ENCODE data around the gene DPYSL3. TPM values are rescaled to one million over a fixed set of nuclear protein-coding genes. Genes with fewer than 3 reads are reported as not detected.

The DPYSL3 gene
- polyA plus RNA-seq, 1 experiment, result 139 TPM

GRCh38 chr5:147466360-147466980 is 43.4 kb downstream of the DPYSL3 start:
- ChIA-PET CTCF (interaction anchor here (0.8 to 5.2 kb wide), 5 partner anchors 12 to 278 kb away, joined by 3 to 28 read pairs (median 5); no protein-coding TSS in a partner anchor), POLR2A (no interaction called here)

DNA sequence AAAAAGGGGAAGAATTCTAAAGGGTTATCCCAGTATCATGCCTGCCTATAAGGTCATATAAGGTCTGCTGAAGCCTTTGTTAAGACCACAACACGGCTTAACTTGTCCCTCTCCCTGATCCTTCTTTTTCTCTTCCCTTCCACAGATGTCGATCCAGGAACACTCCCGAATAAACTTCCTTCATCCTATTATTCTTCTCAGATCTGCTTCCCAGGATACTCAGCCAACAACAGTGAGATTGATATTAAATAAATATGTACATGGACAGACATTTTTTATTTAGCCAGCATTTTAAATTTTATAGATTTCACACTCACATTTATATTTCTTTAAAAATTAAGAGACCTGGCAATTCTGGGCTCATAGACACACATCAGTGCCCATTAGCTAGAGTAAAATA is 44.1 kb downstream of the DPYSL3 start:
- no peak overlapping the region for H3K27ac ChIP-seq (ENCODE audit: low read depth, low read length)
- TF ChIP-seq, protein P1, sequence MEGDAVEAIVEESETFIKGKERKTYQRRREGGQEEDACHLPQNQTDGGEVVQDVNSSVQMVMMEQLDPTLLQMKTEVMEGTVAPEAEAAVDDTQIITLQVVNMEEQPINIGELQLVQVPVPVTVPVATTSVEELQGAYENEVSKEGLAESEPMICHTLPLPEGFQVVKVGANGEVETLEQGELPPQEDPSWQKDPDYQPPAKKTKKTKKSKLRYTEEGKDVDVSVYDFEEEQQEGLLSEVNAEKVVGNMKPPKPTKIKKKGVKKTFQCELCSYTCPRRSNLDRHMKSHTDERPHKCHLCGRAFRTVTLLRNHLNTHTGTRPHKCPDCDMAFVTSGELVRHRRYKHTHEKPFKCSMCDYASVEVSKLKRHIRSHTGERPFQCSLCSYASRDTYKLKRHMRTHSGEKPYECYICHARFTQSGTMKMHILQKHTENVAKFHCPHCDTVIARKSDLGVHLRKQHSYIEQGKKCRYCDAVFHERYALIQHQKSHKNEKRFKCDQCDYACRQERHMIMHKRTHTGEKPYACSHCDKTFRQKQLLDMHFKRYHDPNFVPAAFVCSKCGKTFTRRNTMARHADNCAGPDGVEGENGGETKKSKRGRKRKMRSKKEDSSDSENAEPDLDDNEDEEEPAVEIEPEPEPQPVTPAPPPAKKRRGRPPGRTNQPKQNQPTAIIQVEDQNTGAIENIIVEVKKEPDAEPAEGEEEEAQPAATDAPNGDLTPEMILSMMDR (IDR thresholded peaks at IDR 0.05; ENCODE audit: low read depth, low read length), result no peak
- POLR2A ChIA-PET, result no interaction called here
- CTCF ChIA-PET, result interaction anchor here (1.0 to 3.2 kb wide), 6 partner anchors 9 to 111 kb away, joined by 3 to 43 read pairs (median 16); no protein-coding TSS in a partner anchor
- H3K27me3 ChIP-seq (ENCODE audit: control insufficient read depth, insufficient read depth, low read length), result no peaks in the 10 kb centered on the region
- DNase-seq (ENCODE audit: low read depth, low spot score), result no peak
- H3K4me3 ChIP-seq (ENCODE audit: low read depth, low read length), result no peak overlapping the region
- H3K9me3 ChIP-seq (ENCODE audit: control insufficient read depth, insufficient read depth, low read length), result no peaks in the 10 kb centered on the region; the same call in 1 of the 2 replicates

More at GRCh38 chr5:147466360-147466980, 43.4 kb downstream of the DPYSL3 start:
- TF ChIP-seq, protein P1 (IDR thresholded peaks at IDR 0.05; ENCODE audit: low read depth, low read length), result no peak
- Histone ChIP-seq H3K4me3 (ENCODE audit: low read depth, low read length) (no peak overlapping the region), H3K9me3 (ENCODE audit: control insufficient read depth, insufficient read depth, low read length) (no peaks in the 10 kb centered on the region), H3K27ac (ENCODE audit: low read depth, low read length) (no peak overlapping the region), H3K27me3 (ENCODE audit: control insufficient read depth, insufficient read depth, low read length) (no peaks in the 10 kb centered on the region)
- no peak for DNase-seq (ENCODE audit: low read depth, low spot score)

DNA sequence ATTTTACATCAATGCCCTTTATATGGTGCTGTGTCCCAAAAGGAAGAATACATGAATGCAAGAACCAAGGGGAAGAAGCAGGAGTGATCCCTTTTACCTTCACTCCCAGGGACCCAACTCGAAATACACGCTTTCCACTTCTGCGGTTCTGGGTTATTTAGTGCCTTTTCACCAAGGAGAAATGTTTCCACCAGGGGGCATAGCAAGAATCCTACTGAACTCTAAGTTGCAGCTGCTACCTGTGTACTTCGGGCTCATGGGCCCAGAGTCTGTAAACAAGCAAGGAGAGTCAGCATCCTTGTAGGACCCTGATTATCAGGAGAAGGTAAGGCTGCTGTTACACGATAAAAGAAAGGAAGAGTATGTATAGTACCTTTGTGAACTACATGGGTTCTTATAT is 45.7 kb downstream of the DPYSL3 start:
- ChIA-PET CTCF (interaction anchor here (0.8 to 3.2 kb wide), 10 partner anchors 9 to 113 kb away, joined by 3 to 43 read pairs (median 4); no protein-coding TSS in a partner anchor), POLR2A (no interaction called here)
- no peak for DNase-seq (ENCODE audit: low read depth, low spot score)
- Histone ChIP-seq H3K9me3 (ENCODE audit: control insufficient read depth, insufficient read depth, low read length) (no peaks in the 10 kb centered on the region; the same call in 1 of the 2 replicates), H3K27ac (ENCODE audit: low read depth, low read length) (no peak overlapping the region), H3K27me3 (ENCODE audit: control insufficient read depth, insufficient read depth, low read length) (no peaks in the 10 kb centered on the region), H3K4me3 (ENCODE audit: low read depth, low read length) (no peak overlapping the region)
- TF ChIP-seq, protein P1 (IDR thresholded peaks at IDR 0.05; ENCODE audit: low read depth, low read length), result peak; percentile 54

GRCh38 chr5:147461915-147462314 is 48.0 kb downstream of the DPYSL3 start:
- TF ChIP-seq, protein P1 (IDR thresholded peaks at IDR 0.05; ENCODE audit: low read depth, low read length), result no peak
- DNase-seq (ENCODE audit: low read depth, low spot score), result no peak
- H3K27me3 ChIP-seq (ENCODE audit: control insufficient read depth, insufficient read depth, low read length), result no peaks in the 10 kb centered on the region
- no peak overlapping the region for H3K4me3 ChIP-seq (ENCODE audit: low read depth, low read length)
- ChIA-PET CTCF (interaction anchor here (1.3 to 1.9 kb wide), 3 partner anchors 98 to 117 kb away, joined by 3 to 6 read pairs (median 4); no protein-coding TSS in a partner anchor), POLR2A (no interaction called here)
- H3K27ac ChIP-seq (ENCODE audit: low read depth, low read length), result no peak overlapping the region
- no peaks in the 10 kb centered on the region; the same call in 1 of the 2 replicates for H3K9me3 ChIP-seq (ENCODE audit: control insufficient read depth, insufficient read depth, low read length)

- ChIA-PET CTCF (interaction anchor here (1.9 kb wide), 1 partner anchor 118 kb away, joined by 6 read pairs; no protein-coding TSS in a partner anchor), POLR2A (interaction anchor here (1.6 kb wide), 1 partner anchor 22 kb away, joined by 8 read pairs; no protein-coding TSS in a partner anchor)
- DNase-seq (ENCODE audit: low read depth, low spot score), result no peak
- Histone ChIP-seq H3K27ac (ENCODE audit: low read depth, low read length) (no peak overlapping the region), H3K4me3 (ENCODE audit: low read depth, low read length) (no peak overlapping the region), H3K9me3 (ENCODE audit: control insufficient read depth, insufficient read depth, low read length) (no peaks in the 10 kb centered on the region; the same call in 1 of the 2 replicates), H3K27me3 (ENCODE audit: control insufficient read depth, insufficient read depth, low read length) (no peaks in the 10 kb centered on the region)
- TF ChIP-seq, protein P1 (IDR thresholded peaks at IDR 0.05; ENCODE audit: low read depth, low read length), result no peak
These were observed 49.5 kb downstream of the DPYSL3 start for GRCh38 chr5:147460380-147460779.

Data from AG04450 (cell line).